Neural progenitor cell (in vitro differentiated cells): Measurements from ENCODE around the gene CAMK2A.

ENCODE experiments used
- EZH2 ChIP-seq: fragments of 200-600 bp; sonication (generic); IDR thresholded peaks from 2 replicates; pipeline ENCODE4 v1.6.1; 2017; ENCODE audit warnings: antibody characterized with exemption, mild to moderate bottlenecking, moderate library complexity
- TF ChIP-seq, protein P1 (sequence below): fragments of 200-600 bp; sonication (generic); IDR thresholded peaks from 2 replicates; pipeline ENCODE4 v1.5.1; 2017; ENCODE audit warnings: antibody characterized with exemption, mild to moderate bottlenecking

DNA sequence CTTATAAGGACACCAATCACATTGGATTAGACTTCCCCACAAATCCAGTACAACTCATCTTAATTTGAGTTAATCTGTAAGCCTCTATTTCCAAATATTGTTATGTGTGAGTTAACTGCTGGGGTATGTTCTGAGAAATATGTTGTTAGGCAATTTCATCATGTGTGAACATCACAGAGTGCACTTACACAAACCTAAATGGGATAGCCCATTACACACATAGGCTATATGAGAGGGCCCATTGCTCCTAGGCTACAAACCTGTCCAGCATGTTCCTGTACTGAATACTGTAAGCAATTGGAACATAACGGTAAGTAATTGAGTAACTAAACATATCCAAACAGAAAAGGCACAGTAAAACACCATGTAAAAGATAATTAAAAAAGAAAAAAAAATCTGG is 32.2 kb upstream of the CAMK2A start:
- TF ChIP-seq EZH2 = no peak
- TF ChIP-seq, protein P1, sequence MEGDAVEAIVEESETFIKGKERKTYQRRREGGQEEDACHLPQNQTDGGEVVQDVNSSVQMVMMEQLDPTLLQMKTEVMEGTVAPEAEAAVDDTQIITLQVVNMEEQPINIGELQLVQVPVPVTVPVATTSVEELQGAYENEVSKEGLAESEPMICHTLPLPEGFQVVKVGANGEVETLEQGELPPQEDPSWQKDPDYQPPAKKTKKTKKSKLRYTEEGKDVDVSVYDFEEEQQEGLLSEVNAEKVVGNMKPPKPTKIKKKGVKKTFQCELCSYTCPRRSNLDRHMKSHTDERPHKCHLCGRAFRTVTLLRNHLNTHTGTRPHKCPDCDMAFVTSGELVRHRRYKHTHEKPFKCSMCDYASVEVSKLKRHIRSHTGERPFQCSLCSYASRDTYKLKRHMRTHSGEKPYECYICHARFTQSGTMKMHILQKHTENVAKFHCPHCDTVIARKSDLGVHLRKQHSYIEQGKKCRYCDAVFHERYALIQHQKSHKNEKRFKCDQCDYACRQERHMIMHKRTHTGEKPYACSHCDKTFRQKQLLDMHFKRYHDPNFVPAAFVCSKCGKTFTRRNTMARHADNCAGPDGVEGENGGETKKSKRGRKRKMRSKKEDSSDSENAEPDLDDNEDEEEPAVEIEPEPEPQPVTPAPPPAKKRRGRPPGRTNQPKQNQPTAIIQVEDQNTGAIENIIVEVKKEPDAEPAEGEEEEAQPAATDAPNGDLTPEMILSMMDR = no peak
